HFF-Myc (cell line): ENCODE results near the gene TMEM237.

Source experiments
- DNase-seq: peaks from one replicate; pipeline ENCODE4 v3.0.0-alpha.2; 2011; ENCODE audit warnings: low read depth; ENCODE audit errors: extremely low read depth
- H3K4me3 ChIP-seq: replicated peaks from 2 replicates; pipeline ENCODE4 v1.5.1; 2011; ENCODE audit warnings: low read depth, mild to moderate bottlenecking, control low read depth, low read length
- CTCF ChIP-seq: IDR thresholded peaks from 2 replicates; pipeline ENCODE4 v1.5.1; 2012; ENCODE audit warnings: mild to moderate bottlenecking, low read depth, low read length, control low read depth; ENCODE audit errors: missing control alignments

The TMEM237 gene

GRCh38 chr2:201642579-201643215, 606 bp downstream of the TMEM237 start:
- peak overlapping the region; percentile 79 for H3K4me3 ChIP-seq
- no peak for DNase-seq
- TF ChIP-seq CTCF, result no peak

DNA sequence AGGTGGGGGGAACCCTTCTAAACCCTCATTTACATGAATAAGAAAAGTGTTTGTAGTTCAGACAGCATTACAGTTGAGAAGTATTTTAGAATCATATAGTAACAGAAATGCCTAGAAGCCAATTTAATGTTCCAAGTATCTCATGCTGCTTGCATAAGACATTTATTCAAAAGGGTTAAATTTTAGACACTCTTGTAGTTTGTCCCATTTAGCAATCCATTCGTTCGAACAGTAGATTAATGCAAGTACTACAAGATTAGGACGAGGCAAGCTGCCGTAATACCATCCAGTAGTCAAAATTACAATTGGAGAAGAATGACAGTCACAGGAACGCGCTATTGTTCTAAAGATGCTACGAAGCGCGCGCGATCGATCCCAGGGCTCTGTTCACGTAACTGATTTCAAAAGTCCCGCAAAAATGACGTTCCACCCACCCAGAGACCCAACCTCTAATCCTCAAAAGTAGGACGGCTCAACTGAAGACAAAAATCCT, 1.2 kb downstream of the TMEM237 start:
- DNase-seq, result peak; percentile 25
- TF ChIP-seq CTCF, result no peak
- peak overlapping the region; percentile 79 for H3K4me3 ChIP-seq

DNA sequence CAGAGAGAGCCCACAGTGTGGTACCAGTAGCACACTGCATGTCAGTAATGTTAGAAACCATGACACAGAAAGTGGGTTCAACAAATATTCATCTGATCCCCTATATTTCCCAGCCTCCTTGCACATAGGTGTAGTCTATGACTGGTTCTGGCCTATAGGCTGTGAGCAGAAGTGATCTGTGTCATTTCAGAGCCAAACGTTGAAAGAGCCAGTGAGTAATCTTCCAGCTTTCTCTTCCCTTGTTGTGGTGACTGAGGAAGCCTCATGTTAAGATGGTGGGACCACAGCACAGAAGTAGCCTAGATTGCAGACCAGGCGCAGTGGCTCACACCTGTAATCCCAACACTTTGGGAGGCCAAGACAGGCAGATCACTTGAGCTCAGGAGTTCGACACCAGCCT, 4.1 kb downstream of the TMEM237 start:
- H3K4me3 ChIP-seq, result no peak overlapping the region
- no peak for DNase-seq
- TF ChIP-seq CTCF, result no peak

- no peak for TF ChIP-seq CTCF
- no peak for DNase-seq
These were observed 5.0 kb downstream of the TMEM237 start for GRCh38 chr2:201638326-201638725.

DNA sequence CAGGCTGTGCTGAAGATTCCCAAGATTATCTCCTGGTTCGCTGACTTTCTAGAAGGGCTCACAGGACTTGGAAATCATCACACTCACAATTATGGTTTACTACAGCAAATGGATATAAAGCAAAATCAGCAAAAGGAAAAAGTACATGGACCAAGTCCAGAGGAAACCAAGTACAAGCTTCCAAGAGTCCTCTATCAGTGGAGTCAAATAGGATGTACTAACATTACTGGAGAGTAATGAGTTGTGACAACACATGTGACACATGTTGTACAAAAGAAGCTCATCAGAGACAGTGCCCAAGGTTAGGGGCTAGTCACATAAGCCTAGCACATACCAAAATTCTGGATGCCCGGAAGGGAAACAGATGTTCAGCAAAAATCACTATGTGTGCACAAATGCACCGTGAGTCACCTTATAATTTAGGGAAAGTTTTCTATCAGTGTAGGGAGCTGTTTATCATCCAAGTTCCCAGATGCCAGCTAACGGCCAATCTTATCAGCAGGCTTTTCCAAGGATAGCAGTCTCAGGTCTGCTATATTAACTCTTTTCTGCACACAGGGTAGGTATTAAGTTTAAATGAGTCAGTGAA, 9.5 kb downstream of the TMEM237 start:
- TF ChIP-seq CTCF, result no peak
- no peak overlapping the region for H3K4me3 ChIP-seq
- DNase-seq, result peak; percentile 50

More at GRCh38 chr2:201638326-201638725, 5.0 kb downstream of the TMEM237 start:
- H3K4me3 ChIP-seq, result no peak overlapping the region

GRCh38 chr2:201631041-201631440, 12.3 kb downstream of the TMEM237 start:
- TF ChIP-seq CTCF, result no peak
- no peak for DNase-seq
- no peak overlapping the region for H3K4me3 ChIP-seq

DNA sequence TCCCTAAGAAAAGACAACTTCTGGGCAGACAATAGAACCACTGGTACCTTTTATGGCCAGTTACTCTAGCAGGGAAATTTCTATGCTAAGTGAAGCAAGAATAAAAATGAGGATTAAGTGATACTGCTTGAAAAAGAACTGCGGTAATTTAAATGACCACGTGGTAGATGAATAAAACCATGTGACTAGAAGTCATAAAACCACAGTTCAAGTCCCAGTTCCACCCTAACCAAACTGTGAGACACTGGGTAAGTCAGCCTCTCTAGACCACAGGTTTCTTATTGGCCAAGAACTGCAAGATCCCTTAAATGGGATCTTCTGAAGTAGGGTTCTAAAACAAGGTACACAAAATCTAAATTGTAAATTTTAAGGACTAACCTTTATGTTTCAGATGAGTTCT, 12.7 kb downstream of the TMEM237 start:
- no peak for TF ChIP-seq CTCF
- H3K4me3 ChIP-seq, result no peak overlapping the region
- no peak for DNase-seq
